Stimulated activated CD8-positive, alpha-beta memory T cell treated with anti-CD3 and anti-CD28 coated beads, Interleukin-15, amount 100 ng/mL, for 24 hours (primary cell): ENCODE data around the gene TNFSF12.

Experiments used
- DNase-seq: peaks from one replicate; pipeline ENCODE4 v3.0.0-alpha.2; 2020; ENCODE audit warnings: low read depth

The TNFSF12 gene

DNA sequence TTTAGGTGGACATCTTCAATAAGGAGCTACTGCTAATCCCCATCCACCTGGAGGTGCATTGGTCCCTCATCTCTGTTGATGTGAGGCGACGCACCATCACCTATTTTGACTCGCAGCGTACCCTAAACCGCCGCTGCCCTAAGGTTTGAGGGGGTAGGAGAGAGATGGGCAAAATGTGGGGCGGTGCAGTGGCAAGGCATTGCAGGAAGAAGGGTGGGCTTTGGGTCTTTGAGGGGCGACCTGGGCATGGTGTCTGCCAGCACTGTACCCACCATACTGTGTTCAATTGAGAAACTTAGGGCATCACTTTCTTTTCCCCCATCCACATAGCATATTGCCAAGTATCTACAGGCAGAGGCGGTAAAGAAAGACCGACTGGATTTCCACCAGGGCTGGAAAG lies 21.5 kb downstream of the TNFSF12 start:
- DNase-seq = no peak

DNA sequence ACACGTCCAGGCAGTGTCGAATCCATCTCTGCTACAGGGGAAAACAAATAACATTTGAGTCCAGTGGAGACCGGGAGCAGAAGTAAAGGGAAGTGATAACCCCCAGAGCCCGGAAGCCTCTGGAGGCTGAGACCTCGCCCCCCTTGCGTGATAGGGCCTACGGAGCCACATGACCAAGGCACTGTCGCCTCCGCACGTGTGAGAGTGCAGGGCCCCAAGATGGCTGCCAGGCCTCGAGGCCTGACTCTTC lies 23.4 kb downstream of the TNFSF12 start:
- DNase-seq = no peak

DNA sequence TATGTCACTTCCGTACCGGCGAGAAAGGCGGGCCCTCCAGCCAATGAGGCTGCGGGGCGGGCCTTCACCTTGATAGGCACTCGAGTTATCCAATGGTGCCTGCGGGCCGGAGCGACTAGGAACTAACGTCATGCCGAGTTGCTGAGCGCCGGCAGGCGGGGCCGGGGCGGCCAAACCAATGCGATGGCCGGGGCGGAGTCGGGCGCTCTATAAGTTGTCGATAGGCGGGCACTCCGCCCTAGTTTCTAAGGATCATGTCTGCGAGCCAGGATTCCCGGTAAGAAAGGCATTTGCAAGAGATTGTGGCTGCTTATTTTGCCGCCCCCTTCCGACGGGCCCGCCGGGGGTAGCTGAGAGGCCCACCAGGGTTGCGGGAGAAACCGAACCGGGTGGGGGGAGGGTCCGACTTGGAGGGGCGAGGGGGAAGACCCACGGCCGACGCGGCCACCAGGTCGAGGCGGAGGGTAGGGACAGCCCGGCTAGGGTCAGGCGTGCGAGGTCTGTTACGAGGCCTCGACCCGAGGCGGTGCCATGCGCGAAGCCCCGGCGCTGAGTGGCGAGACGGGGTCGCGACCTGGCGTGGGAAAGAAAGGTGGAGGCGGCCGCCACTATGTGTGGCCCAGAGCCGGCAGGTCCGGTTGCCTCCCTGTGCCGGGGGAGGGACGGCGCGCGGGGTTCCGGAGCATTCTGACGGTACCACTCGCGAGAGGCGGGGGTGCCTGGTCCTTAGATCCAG lies 23.9 kb downstream of the TNFSF12 start:
- peak; percentile 98 for DNase-seq

DNA sequence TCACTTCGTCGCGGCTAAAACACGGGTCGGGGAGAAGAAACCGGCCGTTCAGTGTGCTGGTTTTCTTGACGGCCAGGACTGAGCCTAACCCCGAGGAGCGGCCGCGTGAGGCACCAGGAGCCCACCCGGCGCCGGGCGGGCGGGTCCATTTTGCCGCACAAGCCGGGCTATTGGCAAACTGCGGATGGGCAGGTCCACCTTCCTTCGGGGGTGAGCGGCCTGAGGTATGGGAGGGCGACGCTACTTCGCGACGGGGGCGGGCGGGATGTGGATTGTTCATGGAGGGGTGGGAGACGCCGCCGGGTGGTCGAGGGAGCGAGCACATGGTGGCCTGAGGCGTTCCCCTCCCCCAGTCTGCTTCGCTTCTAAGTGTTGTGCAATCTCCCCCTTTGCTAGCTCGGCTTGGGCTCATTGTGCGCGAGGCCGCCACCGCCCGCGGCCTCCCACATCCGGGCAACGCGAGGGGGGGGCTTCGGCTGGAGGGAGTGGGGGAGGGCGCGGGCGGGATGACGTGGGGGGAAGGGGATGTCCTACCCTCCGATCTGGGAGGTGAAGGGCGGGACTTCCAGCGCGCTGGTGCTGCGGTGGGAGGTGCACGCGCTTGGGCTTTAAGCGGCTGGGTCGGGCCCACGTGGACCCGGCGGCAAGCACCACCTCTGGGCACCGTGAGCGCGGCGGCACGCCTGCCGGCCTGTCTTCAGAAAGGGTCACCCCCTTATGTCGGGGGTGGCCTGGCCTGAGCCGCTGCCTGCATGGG lies 24.6 kb downstream of the TNFSF12 start:
- peak; percentile 81 for DNase-seq

DNA sequence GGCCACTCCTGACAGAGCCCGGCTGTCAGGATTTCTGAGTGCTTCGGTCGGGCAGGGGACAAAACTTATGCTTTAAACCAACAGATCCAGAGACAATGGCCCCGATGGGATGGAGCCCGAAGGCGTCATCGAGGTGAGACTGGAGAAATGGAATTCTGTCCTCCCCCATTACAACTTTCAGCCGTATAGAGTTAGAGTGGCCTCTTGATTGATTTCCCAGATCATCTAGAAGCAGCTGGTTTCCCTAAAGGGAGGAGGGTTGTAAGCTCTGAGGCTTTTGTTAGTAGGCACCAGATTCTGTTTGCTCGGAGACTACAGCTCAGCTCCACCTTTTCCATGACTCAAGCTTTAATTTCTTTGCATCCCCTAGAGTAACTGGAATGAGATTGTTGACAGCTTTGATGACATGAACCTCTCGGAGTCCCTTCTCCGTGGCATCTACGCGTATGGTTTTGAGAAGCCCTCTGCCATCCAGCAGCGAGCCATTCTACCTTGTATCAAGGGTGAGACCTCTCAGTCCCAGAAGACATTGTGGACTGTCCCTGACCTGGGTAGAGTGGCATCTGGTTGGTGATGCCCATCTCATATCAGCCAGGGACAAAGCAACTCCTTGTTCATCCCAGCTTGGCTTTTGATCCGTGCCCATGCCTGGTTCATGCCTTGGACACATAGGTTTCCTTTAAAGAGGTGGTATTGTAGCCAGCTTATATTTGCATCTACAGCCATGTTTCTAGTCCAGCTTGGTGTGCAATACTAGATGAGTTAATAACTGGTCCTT lies 25.5 kb downstream of the TNFSF12 start:
- no peak for DNase-seq

DNA sequence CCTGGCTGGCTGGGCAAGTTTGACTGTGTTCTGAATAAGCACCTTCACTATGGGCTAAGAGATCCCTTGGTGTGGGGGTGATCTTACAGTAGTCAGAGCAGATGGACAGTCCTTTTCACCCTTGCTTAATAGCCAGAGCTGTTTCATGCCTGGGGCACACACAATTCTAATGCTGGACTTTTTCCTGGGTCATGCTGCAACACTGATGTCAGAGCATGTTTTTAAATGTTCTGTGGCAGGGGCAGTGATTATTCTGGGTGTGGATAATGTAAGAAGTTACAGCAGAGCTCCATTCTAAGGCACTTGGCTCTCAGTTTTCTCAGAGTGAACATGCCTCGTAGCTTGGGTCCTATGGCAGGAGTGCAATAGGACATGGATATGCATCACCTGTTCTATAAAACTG lies 26.6 kb downstream of the TNFSF12 start:
- DNase-seq = no peak

DNA sequence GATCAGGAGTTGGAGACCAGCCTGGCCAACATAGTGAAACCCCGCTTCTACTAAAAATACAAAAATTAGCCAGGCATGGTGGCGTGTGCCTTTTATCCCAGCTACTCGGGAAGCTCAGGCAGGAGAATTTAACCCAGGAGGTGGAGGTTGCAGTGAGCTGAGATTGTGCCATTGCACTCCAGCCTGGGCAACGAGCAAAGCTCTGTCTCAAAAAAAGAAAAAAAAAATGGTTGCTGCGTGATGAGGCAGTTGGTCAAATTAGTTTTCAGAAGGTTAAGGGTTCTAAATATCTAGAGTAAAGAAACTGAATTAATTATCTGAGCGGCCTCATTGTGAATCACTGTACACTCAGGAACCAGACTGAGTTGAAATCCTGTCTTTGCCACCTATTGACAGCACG lies 27.1 kb downstream of the TNFSF12 start:
- no peak for DNase-seq

DNA sequence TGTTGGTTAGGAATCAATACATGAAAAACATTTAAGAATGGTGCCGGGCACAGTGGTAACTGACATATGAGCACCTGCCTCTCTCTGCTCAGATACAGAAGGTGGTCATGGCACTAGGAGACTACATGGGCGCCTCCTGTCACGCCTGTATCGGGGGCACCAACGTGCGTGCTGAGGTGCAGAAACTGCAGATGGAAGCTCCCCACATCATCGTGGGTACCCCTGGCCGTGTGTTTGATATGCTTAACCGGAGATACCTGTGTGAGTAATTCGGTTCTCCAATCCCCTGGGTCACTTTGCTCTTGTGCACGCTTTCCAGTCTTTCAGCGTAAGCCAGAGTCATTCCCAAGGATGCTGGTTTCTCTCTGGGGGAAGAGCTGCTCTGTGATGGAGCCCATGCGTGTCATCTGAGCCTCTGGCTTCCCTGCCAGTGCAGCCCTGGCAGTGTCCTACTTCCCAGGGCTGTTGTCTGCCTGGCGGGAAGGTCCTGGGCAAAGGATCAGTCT lies 27.6 kb downstream of the TNFSF12 start:
- DNase-seq = no peak

DNA sequence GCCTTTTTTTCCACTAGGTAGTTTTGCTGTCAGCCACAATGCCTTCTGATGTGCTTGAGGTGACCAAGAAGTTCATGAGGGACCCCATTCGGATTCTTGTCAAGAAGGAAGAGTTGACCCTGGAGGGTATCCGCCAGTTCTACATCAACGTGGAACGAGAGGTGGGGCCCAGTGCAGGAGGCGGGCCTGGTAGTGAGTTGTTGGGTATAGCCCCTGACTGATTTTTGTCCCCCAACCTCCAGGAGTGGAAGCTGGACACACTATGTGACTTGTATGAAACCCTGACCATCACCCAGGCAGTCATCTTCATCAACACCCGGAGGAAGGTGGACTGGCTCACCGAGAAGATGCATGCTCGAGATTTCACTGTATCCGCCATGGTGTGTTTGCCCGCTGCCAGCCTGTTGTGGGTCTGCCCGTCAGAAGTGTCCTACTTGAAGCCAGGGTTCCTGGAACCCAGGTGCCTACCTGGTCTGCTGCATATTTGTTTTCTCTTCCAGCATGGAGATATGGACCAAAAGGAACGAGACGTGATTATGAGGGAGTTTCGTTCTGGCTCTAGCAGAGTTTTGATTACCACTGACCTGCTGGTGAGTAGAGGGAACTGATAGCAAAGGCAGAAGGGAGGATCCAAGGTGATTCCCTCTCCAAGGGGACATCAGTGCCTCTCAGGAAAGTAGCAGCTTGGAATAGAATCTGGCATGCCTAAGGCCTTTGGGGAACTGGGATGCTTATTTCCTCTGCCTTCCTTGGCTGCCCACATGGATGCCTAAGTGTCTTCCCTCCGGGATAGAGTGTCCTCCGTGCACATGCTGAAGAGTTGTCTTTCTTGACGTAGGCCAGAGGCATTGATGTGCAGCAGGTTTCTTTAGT lies 28.7 kb downstream of the TNFSF12 start:
- no peak for DNase-seq

DNA sequence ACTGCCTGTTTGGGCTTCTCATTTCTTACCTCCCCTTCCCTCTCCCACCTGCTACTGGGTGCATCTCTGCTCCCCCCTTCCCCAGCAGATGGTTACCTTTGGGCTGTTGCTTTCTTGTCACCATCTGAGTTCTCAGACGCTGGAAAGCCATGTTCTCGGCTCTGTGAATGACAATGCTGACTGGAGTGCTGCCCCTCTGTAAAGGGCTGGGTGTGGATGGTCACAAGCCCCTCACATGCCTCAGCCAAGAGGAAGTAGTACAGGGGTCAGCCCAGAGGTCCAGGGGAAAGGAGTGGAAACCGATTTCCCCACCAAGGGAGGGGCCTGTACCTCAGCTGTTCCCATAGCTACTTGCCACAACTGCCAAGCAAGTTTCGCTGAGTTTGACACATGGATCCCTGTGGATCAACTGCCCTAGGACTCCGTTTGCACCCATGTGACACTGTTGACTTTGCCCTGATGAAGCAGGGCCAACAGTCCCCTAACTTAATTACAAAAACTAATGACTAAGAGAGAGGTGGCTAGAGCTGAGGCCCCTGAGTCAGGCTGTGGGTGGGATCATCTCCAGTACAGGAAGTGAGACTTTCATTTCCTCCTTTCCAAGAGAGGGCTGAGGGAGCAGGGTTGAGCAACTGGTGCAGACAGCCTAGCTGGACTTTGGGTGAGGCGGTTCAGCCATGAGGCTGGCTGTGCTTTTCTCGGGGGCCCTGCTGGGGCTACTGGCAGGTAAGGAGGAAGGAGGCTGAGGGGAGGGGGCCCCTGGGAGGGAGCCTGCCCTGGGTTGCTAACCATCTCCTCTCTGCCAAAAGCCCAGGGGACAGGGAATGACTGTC lies 30.4 kb downstream of the TNFSF12 start, which contains the start of gene CD68:
Gene CD68 (plus strand): TSS at position 638 of the 833 bp plus-strand sequence. CDS start 40 bp downstream, at position 678.
- DNase-seq = no peak

DNA sequence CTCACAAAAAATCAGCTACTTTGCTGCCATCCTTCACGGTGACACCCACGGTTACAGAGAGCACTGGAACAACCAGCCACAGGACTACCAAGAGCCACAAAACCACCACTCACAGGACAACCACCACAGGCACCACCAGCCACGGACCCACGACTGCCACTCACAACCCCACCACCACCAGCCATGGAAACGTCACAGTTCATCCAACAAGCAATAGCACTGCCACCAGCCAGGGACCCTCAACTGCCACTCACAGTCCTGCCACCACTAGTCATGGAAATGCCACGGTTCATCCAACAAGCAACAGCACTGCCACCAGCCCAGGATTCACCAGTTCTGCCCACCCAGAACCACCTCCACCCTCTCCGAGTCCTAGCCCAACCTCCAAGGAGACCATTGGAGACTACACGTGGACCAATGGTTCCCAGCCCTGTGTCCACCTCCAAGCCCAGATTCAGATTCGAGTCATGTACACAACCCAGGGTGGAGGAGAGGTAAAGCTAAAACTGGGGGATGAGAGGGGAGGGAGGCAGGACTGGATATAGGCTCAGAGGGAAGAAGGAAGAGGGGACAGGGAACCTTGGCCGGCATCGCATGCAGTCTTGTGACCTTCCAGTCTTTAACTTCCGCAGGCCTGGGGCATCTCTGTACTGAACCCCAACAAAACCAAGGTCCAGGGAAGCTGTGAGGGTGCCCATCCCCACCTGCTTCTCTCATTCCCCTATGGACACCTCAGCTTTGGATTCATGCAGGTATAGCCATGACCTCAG lies 31.2 kb downstream of the TNFSF12 start:
- DNase-seq = no peak

DNA sequence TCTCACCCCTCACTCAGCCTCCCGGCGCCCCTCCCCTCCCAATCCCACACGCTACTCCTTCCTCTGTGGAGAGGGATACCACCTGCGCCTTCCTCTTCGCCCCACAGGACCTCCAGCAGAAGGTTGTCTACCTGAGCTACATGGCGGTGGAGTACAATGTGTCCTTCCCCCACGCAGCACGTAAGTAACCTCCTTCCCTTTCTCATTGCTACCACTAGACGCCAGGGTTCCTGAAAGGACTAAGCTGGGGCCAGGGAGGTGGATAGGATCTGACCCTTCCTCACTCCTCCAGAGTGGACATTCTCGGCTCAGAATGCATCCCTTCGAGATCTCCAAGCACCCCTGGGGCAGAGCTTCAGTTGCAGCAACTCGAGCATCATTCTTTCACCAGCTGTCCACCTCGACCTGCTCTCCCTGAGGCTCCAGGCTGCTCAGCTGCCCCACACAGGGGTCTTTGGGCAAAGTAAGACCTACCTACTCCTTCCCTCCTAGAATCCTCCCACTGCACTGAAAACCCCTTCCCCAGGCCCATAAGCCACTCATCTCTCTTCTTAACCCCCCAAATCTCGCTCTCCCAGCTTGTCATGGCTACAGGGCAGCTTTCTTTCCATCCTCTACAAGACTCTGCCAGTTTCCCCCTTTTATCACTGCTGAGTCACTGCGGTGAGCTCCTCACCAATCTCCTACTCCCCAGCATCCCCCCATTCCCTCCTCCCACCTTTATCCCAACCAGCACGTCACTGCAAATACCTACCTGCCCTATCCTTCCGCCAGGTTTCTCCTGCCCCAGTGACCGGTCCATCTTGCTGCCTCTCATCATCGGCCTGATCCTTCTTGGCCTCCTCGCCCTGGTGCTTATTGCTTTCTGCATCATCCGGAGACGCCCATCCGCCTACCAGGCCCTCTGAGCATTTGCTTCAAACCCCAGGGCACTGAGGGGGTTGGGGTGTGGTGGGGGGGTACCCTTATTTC lies 32.0 kb downstream of the TNFSF12 start:
- DNase-seq = no peak

DNA sequence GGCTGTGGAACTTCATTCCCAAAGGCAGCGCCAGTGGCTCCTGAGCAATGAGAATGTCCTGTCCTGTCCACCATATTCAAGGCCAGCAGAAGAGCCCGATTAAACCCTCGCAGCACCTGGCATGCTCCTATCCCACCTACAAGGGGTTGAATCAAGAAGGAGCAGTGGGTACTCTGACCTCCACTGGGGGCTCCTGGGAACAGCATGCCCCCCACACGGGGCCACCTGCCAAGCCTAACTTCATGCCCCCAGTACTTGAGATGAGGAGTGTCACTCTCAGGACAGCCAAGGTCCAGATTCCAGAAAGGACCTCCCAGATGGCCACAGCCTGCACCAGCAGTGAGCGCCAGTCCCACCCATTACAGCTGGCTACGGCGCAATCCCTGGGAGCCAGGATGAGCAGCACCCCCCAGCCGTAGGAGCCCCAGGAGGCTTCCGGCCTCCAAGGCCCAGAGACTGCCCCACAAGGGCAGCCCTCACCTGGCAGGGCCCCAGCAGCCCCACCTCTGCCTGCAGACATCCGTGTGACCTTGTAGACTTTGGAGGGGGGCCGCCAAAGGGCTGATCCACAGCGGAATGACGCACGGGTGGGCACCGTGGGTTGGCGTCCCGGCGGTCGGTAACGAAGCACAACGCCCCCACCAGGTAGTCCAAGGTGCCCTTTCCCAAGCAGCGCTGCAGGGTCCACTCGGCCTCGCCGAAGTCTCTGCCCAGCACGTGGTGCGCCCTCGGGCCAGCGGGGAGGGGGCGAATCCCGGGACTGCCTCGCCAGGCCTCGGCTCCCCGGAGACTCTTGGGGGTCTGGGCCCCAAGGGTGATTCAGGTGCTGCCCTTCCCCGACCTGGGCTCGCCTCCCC lies 33.8 kb downstream of the TNFSF12 start:
- DNase-seq = no peak

DNA sequence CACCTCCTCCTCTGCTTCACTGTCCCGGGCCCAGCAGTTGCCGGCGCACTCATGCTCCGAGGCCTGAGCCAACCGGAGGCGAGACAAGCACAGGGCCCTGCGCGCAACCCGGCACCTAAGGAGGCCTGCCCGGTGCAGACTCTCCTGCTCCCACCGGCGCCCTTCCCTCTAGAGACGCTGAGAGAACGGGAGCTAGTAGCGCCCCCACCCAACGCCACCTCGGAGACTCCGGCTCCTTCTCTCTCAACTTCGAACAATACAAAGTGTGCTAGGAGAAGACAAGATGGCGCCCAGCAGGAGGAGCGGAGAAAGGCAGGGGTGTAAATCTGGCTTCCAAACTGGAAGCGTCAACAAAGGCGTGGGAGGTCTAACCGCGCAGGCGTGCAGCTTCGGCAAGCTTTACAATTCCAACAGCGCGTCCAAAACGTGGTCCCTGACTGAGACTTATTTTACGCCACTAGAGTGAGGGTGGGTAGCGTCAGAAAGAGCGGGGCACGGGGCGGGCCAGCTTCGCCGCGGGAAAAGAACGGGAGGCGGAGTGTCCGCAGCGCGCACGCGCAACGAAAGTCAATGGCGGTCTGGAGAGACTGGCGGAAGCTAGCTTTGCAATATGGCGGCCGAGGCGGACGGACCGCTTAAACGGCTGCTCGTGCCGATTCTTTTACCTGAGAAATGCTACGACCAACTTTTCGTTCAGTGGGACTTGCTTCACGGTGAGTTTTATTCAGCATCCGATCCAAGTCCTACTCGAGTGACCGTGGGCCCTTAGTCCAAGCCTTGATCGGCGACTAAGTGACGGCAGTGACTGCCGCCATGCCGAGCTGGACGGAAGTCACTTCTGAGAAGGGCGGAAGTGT lies 34.6 kb downstream of the TNFSF12 start, which contains the start of gene MPDU1:
Gene MPDU1 (plus strand): TSS at position 600 of the 857 bp plus-strand sequence. CDS start 11 bp downstream, at position 611.
- DNase-seq = peak; percentile 84

DNA sequence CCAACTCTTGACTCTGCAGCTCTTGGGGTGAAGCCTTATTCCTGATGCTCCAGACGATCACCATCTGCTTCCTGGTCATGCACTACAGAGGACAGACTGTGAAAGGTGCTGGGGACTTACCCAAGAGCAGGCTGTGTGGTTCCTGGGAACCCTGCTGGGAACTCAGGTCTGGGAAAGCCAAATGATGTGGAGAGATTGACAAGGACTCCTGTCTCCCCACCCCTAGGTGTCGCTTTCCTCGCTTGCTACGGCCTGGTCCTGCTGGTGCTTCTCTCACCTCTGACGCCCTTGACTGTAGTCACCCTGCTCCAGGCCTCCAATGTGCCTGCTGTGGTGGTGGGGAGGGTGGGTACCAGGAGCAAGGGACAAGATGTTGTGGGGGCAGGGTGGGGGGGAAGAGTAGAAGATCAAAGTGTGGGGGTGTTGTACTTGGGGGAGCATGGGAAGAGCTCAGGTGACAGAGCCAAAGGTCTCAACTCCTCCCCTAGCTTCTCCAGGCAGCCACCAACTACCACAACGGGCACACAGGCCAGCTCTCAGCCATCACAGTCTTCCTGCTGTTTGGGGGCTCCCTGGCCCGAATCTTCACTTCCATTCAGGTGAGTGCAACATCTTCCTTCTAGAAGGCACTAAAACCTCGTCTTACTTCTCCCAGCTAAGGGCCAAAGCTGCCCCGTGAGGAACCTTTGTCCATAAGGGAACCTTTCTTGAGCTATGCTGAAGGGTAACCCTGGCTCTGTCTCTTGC lies 38.0 kb downstream of the TNFSF12 start:
- no peak for DNase-seq
